ENCODE results near the gene MYPOP.

- TF ChIP-seq POLR2A (IDR thresholded peaks at IDR 0.05), result no peak
- TF ChIP-seq, protein P1, sequence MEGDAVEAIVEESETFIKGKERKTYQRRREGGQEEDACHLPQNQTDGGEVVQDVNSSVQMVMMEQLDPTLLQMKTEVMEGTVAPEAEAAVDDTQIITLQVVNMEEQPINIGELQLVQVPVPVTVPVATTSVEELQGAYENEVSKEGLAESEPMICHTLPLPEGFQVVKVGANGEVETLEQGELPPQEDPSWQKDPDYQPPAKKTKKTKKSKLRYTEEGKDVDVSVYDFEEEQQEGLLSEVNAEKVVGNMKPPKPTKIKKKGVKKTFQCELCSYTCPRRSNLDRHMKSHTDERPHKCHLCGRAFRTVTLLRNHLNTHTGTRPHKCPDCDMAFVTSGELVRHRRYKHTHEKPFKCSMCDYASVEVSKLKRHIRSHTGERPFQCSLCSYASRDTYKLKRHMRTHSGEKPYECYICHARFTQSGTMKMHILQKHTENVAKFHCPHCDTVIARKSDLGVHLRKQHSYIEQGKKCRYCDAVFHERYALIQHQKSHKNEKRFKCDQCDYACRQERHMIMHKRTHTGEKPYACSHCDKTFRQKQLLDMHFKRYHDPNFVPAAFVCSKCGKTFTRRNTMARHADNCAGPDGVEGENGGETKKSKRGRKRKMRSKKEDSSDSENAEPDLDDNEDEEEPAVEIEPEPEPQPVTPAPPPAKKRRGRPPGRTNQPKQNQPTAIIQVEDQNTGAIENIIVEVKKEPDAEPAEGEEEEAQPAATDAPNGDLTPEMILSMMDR (IDR thresholded peaks at IDR 0.05), result no peak
Measured at GRCh38 chr19:45931055-45931454, 28.6 kb upstream of the MYPOP start.
